Uterus (tissue), 4 donors: ENCODE results near the gene UBE2R2. TPM values are rescaled to one million over a fixed set of nuclear protein-coding genes. Genes with fewer than 3 reads are reported as not detected.
"Not testable (repeated sequence)": the region's sequence is repeated elsewhere in the genome, so short reads cannot be mapped to it uniquely, and the experiment has no call there.

Experiments used
- DNase-seq, 2 donors: peaks; one replicate each; pipeline ENCODE4 v3.0.0-alpha.2; 2019 to 2020
- H3K27ac ChIP-seq, 2 donors: fragments of 200-600 bp; sonication (generic); 1 replicate in 1 of 2; 2 replicates in 1 of 2; pipeline ENCODE4 v1.5.1; 2016 to 2018
- H3K27me3 ChIP-seq, 2 donors: fragments of 200-600 bp; sonication (generic); one replicate each; pipeline ENCODE4 v1.5.1; 2018 to 2019; ENCODE audit warnings: control low read depth in 1 of 2
- H3K36me3 ChIP-seq, 2 donors: fragments of 200-600 bp; sonication (generic); one replicate each; pipeline ENCODE4 v1.5.1; 2019; ENCODE audit warnings: control low read depth in 1 of 2
- H3K4me1 ChIP-seq, 2 donors: fragments of 200-600 bp; sonication (generic); one replicate each; pipeline ENCODE4 v1.5.1; 2018 to 2019; ENCODE audit warnings: control low read depth in 1 of 2
- H3K4me3 ChIP-seq, 2 donors: fragments of 200-600 bp; sonication (generic); 1 replicate in 1 of 2; 2 replicates in 1 of 2; pipeline ENCODE4 v1.5.1; 2018 to 2019; ENCODE audit warnings: mild to moderate bottlenecking in 1 of 2
- H3K9me3 ChIP-seq, 2 donors: fragments of 200-600 bp; sonication (generic); one replicate each; pipeline ENCODE4 v1.5.1; 2019; ENCODE audit warnings: control low read depth in 1 of 2
- CTCF ChIP-seq, 4 experiments: fragments of 200-600 bp in 2 of 4; fragments of 450-650 bp in 2 of 4; sonication (generic) in 2 of 4; IDR thresholded peaks; one replicate each; pipeline ENCODE4 v1.5.1; 2016 to 2019; ENCODE audit warnings: antibody characterized with exemption in 4 of 4, mild to moderate bottlenecking in 2 of 4, moderate library complexity in 1 of 4
- POLR2A ChIP-seq, 2 donors: fragments of 450-650 bp; IDR thresholded peaks; one replicate each; pipeline ENCODE4 v1.6.1; 2016; ENCODE audit warnings: antibody characterized with exemption in 2 of 2, mild to moderate bottlenecking in 1 of 2, moderate library complexity in 1 of 2
- intact Hi-C: fragments of 100-400 bp; cut with DNase I; formaldehyde crosslinking; loops from one replicate; pipeline ENCODE4 v1.15.1; 2023; ENCODE audit warnings: low total_unique reads
- small RNA-seq: library from RNA; depleted of rRNA; stranded (forward); fragments of <200 nt; gene quantifications from one replicate; pipeline ENCODE3, GENCODE V24; 2016
- total RNA-seq, 4 donors: library from RNA; depleted of rRNA in 3 of 4; stranded (reverse); fragments of >200 nt in 3 of 4; gene quantifications; one replicate each; pipeline versions ENCODE4 v1.1.0 to v1.2.4, GENCODE V29; 2014 to 2023
- donor health status: DM: yes; HTN: yes; CAD: no.

The UBE2R2 gene
- total RNA-seq, 4 donors from 2014 or later = 5.4 to 46.9 (median 22.1) TPM

- intact Hi-C loops = no loop called here
Measured at GRCh38 chr9:33956544-33956943, 139.6 kb downstream of the UBE2R2 start.

GRCh38 chr9:33959725-33960124 lies 142.8 kb downstream of the UBE2R2 start:
- DNase-seq = no peak
- Histone ChIP-seq H3K4me3 (no peak overlapping the region), H3K27ac (no peak overlapping the region), H3K9me3 (no peaks in the 10 kb centered on the region), H3K27me3 (no peaks in the 10 kb centered on the region), H3K36me3 (no peaks in the 10 kb centered on the region), H3K4me1 (no peaks in the 10 kb centered on the region)
- intact Hi-C loops = no loop called here
- TF ChIP-seq CTCF (IDR thresholded peaks at IDR 0.05) (no peak), POLR2A (IDR thresholded peaks at IDR 0.05) (no peak)

More at GRCh38 chr9:33956544-33956943, 139.6 kb downstream of the UBE2R2 start:
- Histone ChIP-seq H3K27ac (no peak overlapping the region), H3K4me3 (no peak overlapping the region), H3K27me3 (no peaks in the 10 kb centered on the region), H3K9me3 (no peaks in the 10 kb centered on the region), H3K4me1 (no peaks in the 10 kb centered on the region), H3K36me3 (no peaks in the 10 kb centered on the region)
- TF ChIP-seq CTCF (IDR thresholded peaks at IDR 0.05) (no peak), POLR2A (IDR thresholded peaks at IDR 0.05) (no peak)
- DNase-seq = no peak

GRCh38 chr9:33962468-33962867 lies 145.5 kb downstream of the UBE2R2 start:
- H3K27ac ChIP-seq, H3K4me1 ChIP-seq, DNase-seq, H3K9me3 ChIP-seq, H3K27me3 ChIP-seq, H3K36me3 ChIP-seq, H3K4me3 ChIP-seq, intact Hi-C loops: not testable (repeated sequence)

GRCh38 chr9:33964086-33964768 lies 147.3 kb downstream of the UBE2R2 start:
- DNase-seq = no peak
- intact Hi-C loops = no loop called here
- no peaks in the 10 kb centered on the region for H3K36me3 ChIP-seq
- no peaks in the 10 kb centered on the region for H3K4me1 ChIP-seq
- H3K27ac ChIP-seq = no peak overlapping the region
- TF ChIP-seq CTCF (IDR thresholded peaks at IDR 0.05) (no peak), POLR2A (IDR thresholded peaks at IDR 0.05) (no peak)
- H3K27me3 ChIP-seq = no peaks in the 10 kb centered on the region
- no peak overlapping the region for H3K4me3 ChIP-seq
- no peaks in the 10 kb centered on the region for H3K9me3 ChIP-seq

Small RNAs within 50 kb of the gene (small RNA-seq; reads per million reads assigned to genes)
- gene RF00019 (not detected), gene RNU4ATAC11P (not detected), gene SNORD121A (17.7 reads per million, percentile 91 among the genes with 10 or more reads in this experiment), gene SNORD121B (not detected)

Other genes starting within 250 kb of the UBE2R2 start
- not detected for gene PRSS3, start 21.6 kb upstream of the UBE2R2 start, total RNA-seq
- gene UBAP2, start 231.7 kb downstream of the UBE2R2 start, total RNA-seq = 100 to 1,000 TPM in 1 of 4 donors, 10 to 100 TPM in 2, 1 to 10 TPM in 1; 9.2 to 110 (median 51.3) TPM